ENCODE results near the gene CTRB1. TPM values are rescaled to one million over a fixed set of nuclear protein-coding genes. Genes with fewer than 3 reads are reported as not detected.

CTRB1 gene
- total and polyA plus RNA-seq, 2 of the 13 experiments (the other 11 are each of a cell fraction or from before 2014, with no cell fraction given), result not detected

GRCh38 chr16:75262800-75263127, 44.0 kb downstream of the CTRB1 start (continued):
- TF ChIP-seq ZNF687 (CRISPR knock-in tag; IDR thresholded peaks at IDR 0.05) (no peak; the same call in 1 of the 2 replicates), GPN1 (CRISPR knock-in tag; IDR thresholded peaks at IDR 0.05; ENCODE audit: borderline replicate concordance) (no peak; the same call in 1 of the 2 replicates), EP300 (IDR thresholded peaks at IDR 0.05; ENCODE audit: low read depth in 2 of 2, low read length in 2 of 2) (no peak), EP300 (CRISPR knock-in tag; IDR thresholded peaks at IDR 0.05; ENCODE audit: borderline replicate concordance) (no peak), RCOR2 (CRISPR knock-in tag; IDR thresholded peaks at IDR 0.05) (no peak), ZNF720 (CRISPR knock-in tag; IDR thresholded peaks at IDR 0.05) (no peak), RAD51 (IDR thresholded peaks at IDR 0.05; ENCODE audit: borderline replicate concordance) (no peak), REL (CRISPR knock-in tag; conservative IDR thresholded peaks at IDR 0.05) (no peak), FOSL2 (CRISPR knock-in tag; IDR thresholded peaks at IDR 0.05) (no peak), ZNF276 (CRISPR knock-in tag; IDR thresholded peaks at IDR 0.05; ENCODE audit: low read depth) (no peak), ZNF891 (CRISPR knock-in tag; IDR thresholded peaks at IDR 0.05) (no peak), PITX1 (CRISPR knock-in tag; IDR thresholded peaks at IDR 0.05) (no peak), ZNF546 (CRISPR knock-in tag; conservative IDR thresholded peaks at IDR 0.05) (no peak), ZNF563 (CRISPR knock-in tag; IDR thresholded peaks at IDR 0.05) (0 out of 2 replicates have a peak, but pooled peaks have one; percentile 2), YEATS4 (CRISPR knock-in tag; IDR thresholded peaks at IDR 0.05; ENCODE audit: borderline replicate concordance) (no peak), ZNF407 (CRISPR knock-in tag; IDR thresholded peaks at IDR 0.05; ENCODE audit: not compliant biosample characterization) (no peak), FOXK2 (IDR thresholded peaks at IDR 0.05) (no peak), EZH2 (conservative IDR thresholded peaks at IDR 0.05; ENCODE audit: low read depth, low read length) (no peak)
